Rectal smooth muscle tissue (tissue), 1 donor: ENCODE data around the gene WDR73.
"Not testable (repeated sequence)": the region's sequence is repeated elsewhere in the genome, so short reads cannot be mapped to it uniquely, and the experiment has no call there.

Experiments used
- H3K27ac ChIP-seq: one replicate; pipeline ENCODE4 v1.7.0; 2013; ENCODE audit warnings: low read depth, low read length, inconsistent platforms
- H3K27me3 ChIP-seq: one replicate; pipeline ENCODE4 v1.7.0; 2013; ENCODE audit warnings: low read length; ENCODE audit not compliant: control insufficient read depth, insufficient read depth
- H3K36me3 ChIP-seq: one replicate; pipeline ENCODE4 v1.7.0; 2013; ENCODE audit warnings: low read length; ENCODE audit not compliant: control insufficient read depth, insufficient read depth
- H3K4me1 ChIP-seq: one replicate; pipeline ENCODE4 v1.7.0; 2013; ENCODE audit warnings: low read length; ENCODE audit not compliant: control insufficient read depth, insufficient read depth
- H3K4me3 ChIP-seq: one replicate; pipeline ENCODE4 v1.7.0; 2013; ENCODE audit warnings: low read length
- H3K9ac ChIP-seq: one replicate; pipeline ENCODE4 v1.7.0; 2013; ENCODE audit warnings: low read length

The WDR73 gene

DNA sequence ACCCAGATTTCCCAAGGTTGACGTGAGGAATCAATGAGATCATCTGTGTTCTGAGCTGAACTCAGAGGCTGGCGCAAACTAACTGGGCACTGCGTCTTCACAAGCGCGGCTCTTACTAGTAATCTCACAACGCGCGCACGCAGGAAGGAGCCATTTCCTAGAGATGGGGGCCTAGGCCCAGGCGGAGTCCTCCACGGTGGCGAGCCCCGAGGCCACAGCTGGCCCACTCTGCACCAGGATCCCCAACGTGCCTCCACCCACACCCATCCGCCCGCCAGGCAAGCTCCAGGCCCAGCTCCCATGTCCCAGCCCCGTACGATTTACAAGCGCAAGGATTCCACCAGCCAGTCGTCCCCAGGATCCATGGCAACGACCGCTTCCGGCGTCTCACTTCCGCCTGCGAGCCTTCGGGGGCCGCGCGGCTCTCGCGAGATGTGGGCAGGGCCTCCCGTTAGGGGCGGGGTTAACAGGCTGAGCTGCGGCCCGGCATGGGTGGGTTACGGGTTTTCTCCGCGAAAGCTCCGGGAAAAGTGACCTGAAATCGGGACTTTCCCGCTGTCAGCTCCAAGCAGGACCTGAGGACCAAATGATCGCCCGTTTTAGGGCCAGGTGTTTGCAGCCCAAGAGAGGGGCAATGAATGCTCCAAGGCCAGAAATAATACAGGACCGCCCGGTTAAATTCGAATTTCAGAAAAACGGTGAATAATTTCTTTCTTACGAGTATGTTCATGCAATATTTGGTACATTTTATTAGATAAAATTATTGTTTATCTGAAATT lies at the start of gene WDR73:
WDR73 (minus strand) TSS at position 374 of the 779 bp plus-strand sequence; CDS start at position 365, 9 bp downstream.
- Histone ChIP-seq H3K27me3 (no peaks in the 10 kb centered on the region), H3K4me1 (peaks cover 14% of the 10 kb centered on the region)

DNA sequence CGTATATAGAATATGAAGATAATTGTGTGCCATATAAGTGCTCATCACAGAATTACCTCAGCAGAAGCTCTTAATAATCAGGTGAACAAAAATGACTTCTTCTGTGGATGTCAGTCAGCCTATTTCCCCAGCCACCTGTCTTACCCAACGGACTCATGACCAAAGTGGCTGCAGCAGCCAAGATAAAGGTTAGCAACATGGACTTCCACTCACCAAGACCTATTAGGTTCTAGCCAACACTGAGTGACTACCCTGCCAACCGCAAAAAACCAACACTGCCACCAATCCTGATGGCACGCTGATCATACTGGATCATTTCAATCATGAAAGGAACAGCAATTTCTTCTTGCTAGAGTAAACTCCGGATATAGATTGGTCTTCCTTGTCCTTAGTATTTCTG lies 49.7 kb upstream of the WDR73 start:
- Histone ChIP-seq H3K27me3 (no peaks in the 10 kb centered on the region), H3K27ac (peak overlapping the region; percentile 8), H3K4me3 (no peak overlapping the region), H3K9ac (no peak overlapping the region), H3K4me1 (peaks cover 9% of the 10 kb centered on the region), H3K36me3 (no peaks in the 10 kb centered on the region)

More for the DNA sequence above, at the start of gene WDR73:
- peak within 1 kb of the TSS; percentile 86 for H3K27ac ChIP-seq
- peak within 1 kb of the TSS; percentile 80 for H3K9ac ChIP-seq
- peaks cover 2% of the 10 kb centered on the region for H3K36me3 ChIP-seq
- peak within 1 kb of the TSS; percentile 98 for H3K4me3 ChIP-seq

DNA sequence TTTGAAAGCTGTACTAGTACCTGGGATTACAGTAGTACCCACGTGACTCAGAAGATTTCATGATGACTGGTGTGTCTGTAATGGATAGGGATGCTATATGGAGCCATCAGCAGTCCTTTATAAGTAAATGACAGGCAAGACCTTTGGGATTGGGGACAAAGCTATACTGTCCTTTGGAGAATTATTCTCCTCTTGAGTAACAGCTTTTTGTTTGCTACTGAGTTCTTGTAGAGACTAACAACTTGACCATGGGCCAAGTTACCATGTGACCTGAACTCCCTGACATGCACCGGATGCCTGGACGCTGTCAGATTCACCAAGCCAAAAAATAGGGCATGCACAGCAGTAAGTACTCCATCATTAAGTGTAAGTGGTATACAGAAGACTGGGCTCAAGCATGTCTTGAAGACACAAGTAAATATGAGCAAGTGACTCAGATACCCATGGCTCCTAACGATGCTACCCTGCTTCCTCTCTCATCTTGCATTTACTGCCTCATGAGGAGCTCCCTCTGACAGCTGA lies 48.9 kb upstream of the WDR73 start:
- Histone ChIP-seq H3K9ac (no peak overlapping the region), H3K27ac (peak overlapping the region; percentile 14), H3K36me3 (no peaks in the 10 kb centered on the region), H3K4me1 (peaks cover 9% of the 10 kb centered on the region), H3K27me3 (no peaks in the 10 kb centered on the region), H3K4me3 (no peak overlapping the region)

DNA sequence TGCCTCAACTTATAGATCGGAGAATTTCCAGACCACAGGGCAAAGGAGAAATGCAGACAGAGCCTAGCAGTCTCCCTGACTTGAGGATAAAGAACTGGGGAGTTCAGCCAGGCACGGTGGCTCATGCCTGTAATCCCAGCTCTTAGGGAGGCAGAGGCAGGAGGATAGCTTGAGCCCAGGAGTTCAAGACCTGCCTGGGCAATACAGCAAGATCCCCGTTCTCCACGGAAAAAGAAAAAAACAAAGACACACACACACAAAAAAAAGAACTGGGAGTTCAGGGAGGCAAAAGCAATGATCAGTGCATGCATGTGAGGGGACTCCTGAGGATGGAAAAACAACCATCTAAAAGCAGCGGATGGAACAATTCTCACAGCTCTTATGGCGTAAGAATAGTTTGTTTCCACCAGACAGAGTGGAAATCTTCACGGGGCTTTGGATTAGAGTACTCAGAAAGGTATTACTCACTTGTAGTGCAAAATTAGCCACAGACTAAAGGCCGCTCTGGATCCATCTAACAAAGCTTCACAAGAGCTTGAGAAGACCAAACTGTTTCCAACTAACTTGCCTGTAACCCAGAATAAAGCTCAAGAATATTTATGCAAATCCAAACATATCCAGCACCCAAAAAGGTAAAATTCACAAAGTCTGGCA lies 45.6 kb upstream of the WDR73 start:
- Histone ChIP-seq H3K27me3 (no peaks in the 10 kb centered on the region), H3K27ac (no peak overlapping the region), H3K4me1 (peaks cover 9% of the 10 kb centered on the region), H3K36me3 (no peaks in the 10 kb centered on the region), H3K9ac (no peak overlapping the region), H3K4me3 (no peak overlapping the region)

DNA sequence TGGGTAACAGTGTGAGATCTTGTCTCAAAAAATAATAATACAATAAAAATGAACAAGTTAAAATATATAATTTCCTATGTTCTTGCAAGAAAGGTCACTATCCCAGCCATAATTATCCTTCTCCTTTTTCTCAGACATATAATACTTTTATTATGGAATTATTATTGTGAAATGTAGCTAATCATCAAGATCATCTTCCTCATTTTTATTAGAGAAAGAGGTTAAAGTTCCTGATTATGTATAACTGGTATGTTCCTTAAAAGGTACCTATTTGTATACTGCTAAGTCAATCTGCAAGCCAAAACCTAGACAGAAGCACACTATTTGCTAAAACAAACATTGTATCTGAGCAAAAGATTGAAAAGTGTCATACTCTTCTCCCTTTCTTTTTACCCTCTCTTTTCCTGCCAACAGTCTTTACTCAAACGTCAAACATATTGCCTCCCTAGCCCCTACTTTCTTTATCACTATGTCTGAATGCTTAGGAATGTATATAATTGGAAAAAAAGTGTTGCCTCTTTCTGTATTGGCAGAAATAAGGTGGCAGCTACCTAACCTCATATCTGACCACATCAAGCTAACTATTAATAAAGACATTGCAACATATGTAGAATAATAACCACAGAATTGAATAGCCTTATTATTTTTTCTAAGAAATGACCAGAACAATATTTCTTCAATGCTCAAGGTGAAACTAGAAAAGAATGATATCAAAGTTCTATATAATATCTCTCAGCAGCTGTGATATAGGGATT lies 43.3 kb upstream of the WDR73 start:
- Histone ChIP-seq H3K4me3 (no peak overlapping the region), H3K9ac (no peak overlapping the region), H3K36me3 (no peaks in the 10 kb centered on the region), H3K27ac (no peak overlapping the region), H3K27me3 (no peaks in the 10 kb centered on the region), H3K4me1 (no peaks in the 10 kb centered on the region)

DNA sequence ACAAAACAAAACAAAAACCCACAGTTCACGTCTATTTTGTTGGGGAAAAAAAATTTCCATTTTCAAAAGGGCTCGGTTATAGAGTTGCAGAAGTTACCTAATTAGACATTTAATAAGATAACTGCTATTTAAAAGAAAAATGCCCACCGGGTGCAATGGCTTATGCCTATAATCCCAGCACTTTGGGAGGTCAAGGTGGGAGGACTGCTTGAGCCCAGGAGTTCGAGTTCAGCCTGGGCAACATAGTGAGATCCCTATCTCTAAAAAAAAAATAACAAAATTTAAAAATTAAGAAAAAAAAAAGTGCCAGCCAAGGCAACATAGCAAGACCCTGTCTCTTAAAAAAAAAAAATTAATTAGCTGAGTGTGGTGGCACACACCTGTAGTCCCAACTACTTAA lies 42.7 kb upstream of the WDR73 start:
- no peak overlapping the region for H3K9ac ChIP-seq
- H3K36me3 ChIP-seq, result no peaks in the 10 kb centered on the region
- no peak overlapping the region for H3K27ac ChIP-seq
- no peak overlapping the region for H3K4me3 ChIP-seq
- H3K4me1 ChIP-seq, result no peaks in the 10 kb centered on the region
- H3K27me3 ChIP-seq, result no peaks in the 10 kb centered on the region

DNA sequence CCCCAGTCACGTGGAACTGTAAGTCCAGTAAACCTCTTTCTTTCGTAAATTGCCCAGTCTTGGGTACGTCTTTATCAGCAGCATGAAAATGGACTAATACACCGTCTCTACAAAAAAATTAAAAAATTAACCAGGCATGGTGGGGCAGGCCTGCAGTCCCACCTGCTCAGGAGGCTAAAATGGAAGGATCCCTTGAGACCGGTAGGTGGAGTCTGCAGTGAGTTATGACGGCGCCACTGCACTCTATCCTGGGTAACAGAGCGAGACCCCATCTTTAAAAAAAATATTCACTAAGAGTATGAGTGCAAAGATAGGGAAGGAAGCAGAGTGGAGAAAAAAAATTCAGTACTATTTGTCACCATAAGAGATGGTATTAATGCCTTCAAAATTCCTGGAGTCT lies 36.3 kb upstream of the WDR73 start:
- Histone ChIP-seq H3K36me3 (peaks cover 3% of the 10 kb centered on the region), H3K4me1 (no peaks in the 10 kb centered on the region), H3K9ac (no peak overlapping the region), H3K27ac (no peak overlapping the region), H3K27me3 (no peaks in the 10 kb centered on the region), H3K4me3 (no peak overlapping the region)

DNA sequence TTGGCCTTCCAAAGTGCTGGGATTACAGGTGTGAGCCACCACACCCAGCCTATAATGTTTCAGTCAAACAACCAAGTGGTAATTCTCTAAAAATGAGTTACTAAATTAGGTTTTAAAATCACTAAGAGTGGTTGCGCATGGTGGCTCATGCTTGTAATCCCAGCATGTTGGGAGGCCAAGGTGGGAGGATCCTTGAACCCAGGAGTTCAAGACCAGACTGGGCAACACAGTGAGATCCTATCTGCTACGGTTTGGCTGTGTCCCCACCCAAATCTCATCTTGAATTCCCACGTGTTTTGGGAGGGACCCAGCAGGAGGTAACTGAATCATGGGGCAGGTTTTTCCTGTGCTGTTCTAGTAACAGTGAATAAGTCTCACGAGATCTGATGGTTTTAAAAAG lies 35.8 kb upstream of the WDR73 start:
- H3K27me3 ChIP-seq, result no peaks in the 10 kb centered on the region
- H3K4me1 ChIP-seq, result no peaks in the 10 kb centered on the region
- H3K9ac ChIP-seq, result no peak overlapping the region
- H3K36me3 ChIP-seq, result peaks cover 3% of the 10 kb centered on the region
- H3K4me3 ChIP-seq, result no peak overlapping the region
- no peak overlapping the region for H3K27ac ChIP-seq

DNA sequence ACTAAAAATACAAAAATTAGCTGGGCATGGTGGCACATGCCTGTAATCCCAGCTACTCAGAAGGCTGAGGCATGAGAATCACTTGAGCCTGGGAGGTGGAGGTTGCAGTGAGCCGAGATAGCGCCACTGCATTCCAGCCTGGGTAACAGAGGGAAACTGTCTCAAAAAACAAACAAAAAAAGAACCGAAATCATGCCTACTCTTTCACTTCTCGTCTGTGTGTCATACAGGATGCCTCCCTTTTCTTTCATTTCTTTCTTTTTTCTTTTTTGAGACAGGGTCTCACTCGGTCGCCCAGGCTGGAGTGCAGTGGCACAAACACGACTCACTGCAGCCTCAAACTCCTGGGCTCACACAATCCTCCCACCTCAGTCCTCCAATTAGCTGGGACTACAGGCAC lies 32.4 kb upstream of the WDR73 start:
- not testable (repeated sequence) for H3K27me3 ChIP-seq, H3K9ac ChIP-seq, H3K36me3 ChIP-seq, H3K4me1 ChIP-seq, H3K4me3 ChIP-seq, H3K27ac ChIP-seq

DNA sequence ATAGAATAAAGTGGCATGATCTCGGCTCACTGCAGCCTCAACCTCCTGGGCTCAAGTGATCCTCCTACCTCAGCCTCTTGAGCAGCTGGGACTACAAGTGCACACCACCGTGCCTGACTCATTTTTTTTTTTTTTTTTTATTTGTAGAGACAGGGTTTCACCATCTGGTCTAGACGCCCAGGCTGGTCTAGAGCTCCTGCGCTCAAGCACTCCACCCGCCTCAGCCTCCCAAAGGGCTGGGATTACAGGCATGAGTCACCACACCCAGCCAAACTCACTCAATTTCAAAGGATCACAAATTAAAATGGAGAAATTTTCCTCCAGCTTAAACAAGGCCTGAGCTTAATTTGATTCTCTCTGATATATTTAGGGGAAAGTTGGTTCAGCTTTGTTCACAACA lies 31.2 kb upstream of the WDR73 start:
- H3K36me3 ChIP-seq, result peaks cover 6% of the 10 kb centered on the region
- no peaks in the 10 kb centered on the region for H3K4me1 ChIP-seq
- no peak overlapping the region for H3K27ac ChIP-seq
- no peaks in the 10 kb centered on the region for H3K27me3 ChIP-seq
- no peak overlapping the region for H3K4me3 ChIP-seq
- H3K9ac ChIP-seq, result no peak overlapping the region

DNA sequence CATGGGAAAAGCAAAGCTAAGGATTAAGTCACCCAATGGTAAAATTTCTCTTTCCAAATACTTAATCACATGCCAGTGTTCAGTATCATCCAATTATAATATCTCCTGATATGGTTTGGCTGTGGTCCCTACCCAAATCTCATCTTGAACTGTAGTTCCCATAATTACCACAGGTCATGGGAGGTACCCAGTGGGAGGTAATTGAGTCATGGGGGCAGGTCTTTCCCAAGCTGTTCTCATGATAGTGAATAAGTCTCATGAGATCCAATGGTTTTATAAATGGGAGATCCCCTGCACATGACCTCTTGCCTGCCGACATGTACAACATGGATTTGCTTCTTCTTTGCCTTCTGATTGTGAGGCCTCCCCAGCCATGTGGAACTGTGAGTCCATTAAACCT lies 30.0 kb upstream of the WDR73 start:
- H3K27me3 ChIP-seq, result no peaks in the 10 kb centered on the region
- H3K4me1 ChIP-seq, result no peaks in the 10 kb centered on the region
- no peak overlapping the region for H3K4me3 ChIP-seq
- H3K9ac ChIP-seq, result no peak overlapping the region
- no peak overlapping the region for H3K27ac ChIP-seq
- peaks cover 10% of the 10 kb centered on the region for H3K36me3 ChIP-seq

DNA sequence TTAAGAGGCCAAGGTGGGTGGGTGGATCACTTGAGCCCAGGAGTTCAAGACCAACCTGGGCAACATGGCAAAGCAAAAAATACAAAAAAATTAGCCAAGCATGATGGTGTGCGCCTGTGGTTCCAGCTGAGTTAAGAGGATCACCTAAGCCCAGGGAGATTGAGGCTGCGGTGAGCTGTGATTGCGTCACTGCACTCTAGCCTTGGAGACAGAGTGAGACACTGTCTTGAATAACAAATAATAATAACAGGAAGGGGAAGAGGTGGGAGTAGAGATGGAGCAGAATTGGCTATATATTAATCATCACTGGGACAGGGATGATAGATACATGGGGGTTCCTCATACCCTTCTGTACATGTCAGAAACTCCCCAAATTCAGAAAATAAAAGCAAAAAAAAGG lies 27.7 kb upstream of the WDR73 start:
- H3K27ac ChIP-seq, result no peak overlapping the region
- H3K27me3 ChIP-seq, result no peaks in the 10 kb centered on the region
- H3K36me3 ChIP-seq, result peaks cover 12% of the 10 kb centered on the region
- H3K9ac ChIP-seq, result no peak overlapping the region
- no peak overlapping the region for H3K4me3 ChIP-seq
- H3K4me1 ChIP-seq, result no peaks in the 10 kb centered on the region
